Endothelial cell of umbilical vein (primary cell): ENCODE measurements around the gene ELAVL1. TPM values are rescaled to one million over a fixed set of nuclear protein-coding genes. Genes with fewer than 3 reads are reported as not detected.
"Not testable (repeated sequence)": the region's sequence is repeated elsewhere in the genome, so short reads cannot be mapped to it uniquely, and the experiment has no call there.

Experiments used
- BruUV-seq: library from RNA; stranded (reverse); fragments of 400-500 nt; replicated peaks from 2 replicates; lab custom pipeline; 2021; lab: Mats Ljungman, UMichigan
- CTCF ChIA-PET: fragments of 300-600, 350-600 bp; sonication (Branson Sonifier 250); formaldehyde crosslinking; loops from one replicate; lab custom pipeline; 2021; ENCODE audit warnings: antibody characterized with exemption, inconsistent platforms; lab: Charles Lee
- POLR2A ChIA-PET: fragments of 300-600, 350-600 bp; sonication (Branson Sonifier 250); formaldehyde crosslinking; loops from one replicate; lab custom pipeline; 2021; ENCODE audit warnings: antibody characterized with exemption, inconsistent platforms; lab: Charles Lee
- DNase-seq: peaks from one replicate; pipeline ENCODE4 v3.0.0-alpha.2; 2011; ENCODE audit warnings: low read depth, low spot score
- FAIRE-seq: peaks from 2 replicates; lab custom pipeline; 2011; peaks lifted over from hg19 to GRCh38; lab: Jason Lieb, UNC
- H2AFZ ChIP-seq: 2 replicates; pipeline ENCODE4 v1.6.0; 2012; ENCODE audit warnings: low read depth, low read length, control low read depth, inconsistent platforms
- H3K27ac ChIP-seq: 2 replicates; pipeline ENCODE4 v1.5.1; 2011; ENCODE audit warnings: low read depth, mild to moderate bottlenecking, control low read depth, low read length, moderate library complexity; ENCODE audit not compliant: insufficient read depth
- H3K27me3 ChIP-seq, 2 experiments: 2 replicates each; pipeline versions ENCODE4 v1.6.0 to v1.6.1; 2011; ENCODE audit warnings: low read length in 2 of 2, mixed read lengths in 1 of 2; ENCODE audit not compliant: control insufficient read depth in 2 of 2, insufficient read depth in 2 of 2
- H3K36me3 ChIP-seq, 2 experiments: 2 replicates in 1 of 2; 3 replicates in 1 of 2; pipeline ENCODE4 v1.5.1; 2011; ENCODE audit warnings: low read length in 2 of 2, mild to moderate bottlenecking in 1 of 2, moderate library complexity in 1 of 2; ENCODE audit not compliant: control insufficient read depth in 2 of 2, insufficient read depth in 2 of 2; ENCODE audit errors: extremely low read depth in 1 of 2
- H3K4me1 ChIP-seq: 3 replicates; pipeline ENCODE4 v1.5.1; 2011; ENCODE audit warnings: mild to moderate bottlenecking, low read length; ENCODE audit not compliant: control insufficient read depth, insufficient read depth; ENCODE audit errors: extremely low read depth
- H3K4me2 ChIP-seq: 2 replicates; pipeline ENCODE4 v1.6.1; 2011; ENCODE audit warnings: low read length, control low read depth, mixed read lengths; ENCODE audit not compliant: insufficient read depth
- H3K4me3 ChIP-seq, 3 experiments: fragments of 200-600 bp in 1 of 3; sonication (generic), shearing (Covaris generic) in 1 of 3; replicated peaks in 1 of 3; 2 replicates each; pipeline ENCODE4 v1.5.1; 2011 to 2016; ENCODE audit warnings: control low read depth in 3 of 3, low read length in 3 of 3, mild to moderate bottlenecking in 2 of 3, inconsistent platforms in 1 of 3, low read depth in 1 of 3, moderate library complexity in 1 of 3; ENCODE audit not compliant: insufficient read depth in 1 of 3
- H3K79me2 ChIP-seq: 2 replicates; pipeline ENCODE4 v1.6.0; 2012; ENCODE audit warnings: low read length, inconsistent platforms; ENCODE audit not compliant: control insufficient read depth, insufficient read depth
- H3K9ac ChIP-seq: replicated peaks from 2 replicates; pipeline ENCODE3; 2011; ENCODE audit warnings: low read length, control low read depth; ENCODE audit not compliant: insufficient read depth; ENCODE audit errors: extremely low read depth
- H3K9me1 ChIP-seq: replicated peaks from 3 replicates; pipeline ENCODE4 v1.6.0; 2011; ENCODE audit warnings: mild to moderate bottlenecking, low read length; ENCODE audit not compliant: control insufficient read depth, insufficient read depth; ENCODE audit errors: extremely low read depth
- H3K9me3 ChIP-seq: replicated peaks from 2 replicates; pipeline ENCODE4 v1.5.1; 2012; ENCODE audit warnings: low read length, inconsistent platforms; ENCODE audit not compliant: control insufficient read depth, insufficient read depth
- H4K20me1 ChIP-seq: replicated peaks from 2 replicates; pipeline ENCODE3; 2011; ENCODE audit warnings: mild to moderate bottlenecking, low read length; ENCODE audit not compliant: control insufficient read depth, insufficient read depth; ENCODE audit errors: extremely low read depth
- EZH2 ChIP-seq: IDR thresholded peaks from 2 replicates; pipeline ENCODE4 v1.6.1; 2012; ENCODE audit warnings: borderline replicate concordance, low read depth, mild to moderate bottlenecking, moderate library complexity, low read length, inconsistent platforms; ENCODE audit not compliant: severe bottlenecking
- FOS ChIP-seq: IDR thresholded peaks from 2 replicates; pipeline ENCODE4 v1.6.1; 2011; ENCODE audit warnings: mild to moderate bottlenecking, low read length, moderate library complexity, borderline replicate concordance; ENCODE audit not compliant: insufficient read depth
- GATA2 ChIP-seq: IDR thresholded peaks from 2 replicates; pipeline ENCODE4 v1.7.0; 2011; ENCODE audit warnings: low read depth, mild to moderate bottlenecking, moderate library complexity, mixed read lengths, low read length; ENCODE audit not compliant: insufficient read length, insufficient read depth
- JUN ChIP-seq: IDR thresholded peaks from 2 replicates; pipeline ENCODE4 v1.6.1; 2011; ENCODE audit warnings: borderline replicate concordance, low read depth; ENCODE audit not compliant: insufficient read length, insufficient read depth
- MYC ChIP-seq: IDR thresholded peaks from one replicate; pipeline ENCODE4 v1.6.1; 2011; ENCODE audit warnings: mild to moderate bottlenecking, low read depth, low read length
- POLR2A ChIP-seq: IDR thresholded peaks from 2 replicates; pipeline ENCODE4 v1.6.1; 2012; ENCODE audit warnings: low read depth, mild to moderate bottlenecking, control low read depth, low read length
- POLR2AphosphoS5 ChIP-seq: IDR thresholded peaks from 2 replicates; pipeline ENCODE4 v1.6.1; 2012; ENCODE audit warnings: low read depth, mild to moderate bottlenecking, control low read depth, low read length, moderate library complexity; ENCODE audit not compliant: insufficient read depth
- dilution Hi-C: fragments of 300-500 bp; cut with MboI; formaldehyde crosslinking; loops from one replicate; pipeline ENCODE4 v1.15.0; 2019; ENCODE audit warnings: low sequenced_read_pairs; ENCODE audit not compliant: extremely low pct_ligation_motif_present
- intact Hi-C: fragments of 100-400 bp; cut with micrococcal nuclease; formaldehyde crosslinking; loops from one replicate; pipeline ENCODE4 v1.10.0; 2022
- polyA plus RNA-seq, 4 experiments: library from polyadenylated mRNA; depleted of rRNA in 3 of 4; stranded (reverse) in 3 of 4; unstranded in 1 of 4; fragments of >200 nt; gene quantifications; 2 replicates each; pipeline versions ENCODE4 v1.2.1 to v1.2.3, GENCODE V29; 2011 to 2012; ENCODE audit warnings: missing spikeins in 1 of 4
- total RNA-seq: library from RNA; stranded (reverse); gene quantifications from 2 replicates; pipeline ENCODE4 v1.2.3, GENCODE V29; 2021
- TF ChIP-seq, protein P1 (sequence below): IDR thresholded peaks from 2 replicates; pipeline ENCODE4 v1.6.1; 2011; ENCODE audit not compliant: insufficient read depth, insufficient read length
- TF ChIP-seq, protein P2 (sequence below), 2 donors: IDR thresholded peaks; 1 replicate in 1 of 2; 2 replicates in 1 of 2; pipeline ENCODE4 v1.5.1; 2011; ENCODE audit warnings: low read length in 2 of 2, mild to moderate bottlenecking in 2 of 2, moderate library complexity in 2 of 2, control low read depth in 1 of 2, inconsistent platforms in 1 of 2, low read depth in 1 of 2; ENCODE audit not compliant: insufficient read depth in 1 of 2; ENCODE audit errors: extremely low read depth in 1 of 2

ELAVL1 gene
- total and polyA plus RNA-seq, 2 donors (not counting 3 experiments of a cell fraction or from before 2014, with no cell fraction given), result 46.8 to 134 TPM

DNA sequence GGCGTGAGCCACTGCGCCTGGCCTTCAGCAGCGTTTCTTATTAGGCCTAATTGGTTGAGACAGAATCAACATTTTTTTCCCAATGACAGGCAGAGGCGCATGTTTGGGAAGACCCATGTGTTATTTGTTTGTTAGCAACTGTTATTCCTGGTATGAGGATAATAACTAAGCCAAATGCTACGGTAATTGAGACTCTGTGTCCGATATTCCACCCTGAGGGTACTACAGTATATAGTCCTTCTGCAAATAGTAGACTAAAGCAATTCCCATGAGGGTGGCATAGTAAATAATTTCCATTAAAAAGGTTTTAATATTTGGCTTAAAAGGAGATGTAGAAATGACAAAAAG, 28.7 kb upstream of the ELAVL1 start:
- Histone ChIP-seq H2AFZ (no peak overlapping the region), H3K4me1 (no peaks in the 10 kb centered on the region), H3K9me1 (no peaks in the 10 kb centered on the region), H3K27ac (no peak overlapping the region), H3K4me2 (no peak overlapping the region), H3K27me3 (peaks cover 0 to 4% of the 10 kb centered on the region in 2 experiments), H4K20me1 (no peaks in the 10 kb centered on the region), H3K36me3 (no peaks in the 10 kb centered on the region), H3K4me3 (no peak overlapping the region), H3K79me2 (no peaks in the 10 kb centered on the region), H3K9me3 (no peaks in the 10 kb centered on the region), H3K9ac (no peak overlapping the region)
- no peak for TF ChIP-seq JUN
- no peak for TF ChIP-seq POLR2A
- TF ChIP-seq FOS, result no peak
- TF ChIP-seq, protein P1, sequence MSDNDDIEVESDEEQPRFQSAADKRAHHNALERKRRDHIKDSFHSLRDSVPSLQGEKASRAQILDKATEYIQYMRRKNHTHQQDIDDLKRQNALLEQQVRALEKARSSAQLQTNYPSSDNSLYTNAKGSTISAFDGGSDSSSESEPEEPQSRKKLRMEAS, result no peak
- no peak for TF ChIP-seq EZH2
- no peak for TF ChIP-seq GATA2
- TF ChIP-seq, protein P2, sequence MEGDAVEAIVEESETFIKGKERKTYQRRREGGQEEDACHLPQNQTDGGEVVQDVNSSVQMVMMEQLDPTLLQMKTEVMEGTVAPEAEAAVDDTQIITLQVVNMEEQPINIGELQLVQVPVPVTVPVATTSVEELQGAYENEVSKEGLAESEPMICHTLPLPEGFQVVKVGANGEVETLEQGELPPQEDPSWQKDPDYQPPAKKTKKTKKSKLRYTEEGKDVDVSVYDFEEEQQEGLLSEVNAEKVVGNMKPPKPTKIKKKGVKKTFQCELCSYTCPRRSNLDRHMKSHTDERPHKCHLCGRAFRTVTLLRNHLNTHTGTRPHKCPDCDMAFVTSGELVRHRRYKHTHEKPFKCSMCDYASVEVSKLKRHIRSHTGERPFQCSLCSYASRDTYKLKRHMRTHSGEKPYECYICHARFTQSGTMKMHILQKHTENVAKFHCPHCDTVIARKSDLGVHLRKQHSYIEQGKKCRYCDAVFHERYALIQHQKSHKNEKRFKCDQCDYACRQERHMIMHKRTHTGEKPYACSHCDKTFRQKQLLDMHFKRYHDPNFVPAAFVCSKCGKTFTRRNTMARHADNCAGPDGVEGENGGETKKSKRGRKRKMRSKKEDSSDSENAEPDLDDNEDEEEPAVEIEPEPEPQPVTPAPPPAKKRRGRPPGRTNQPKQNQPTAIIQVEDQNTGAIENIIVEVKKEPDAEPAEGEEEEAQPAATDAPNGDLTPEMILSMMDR (IDR thresholded peaks at IDR 0.05; ENCODE audit: extremely low read depth in 1 of 2, insufficient read depth in 1 of 2, low read depth in 1 of 2, low read length in 2 of 2), result no peak
- TF ChIP-seq POLR2AphosphoS5, result no peak
- no peak for TF ChIP-seq MYC
- dilution Hi-C loops (no loop called here), intact Hi-C loops (no loop called here)
- no peak for DNase-seq
- POLR2A ChIA-PET, result no interaction called here
- no peak for FAIRE-seq
- BruUV-seq, result no TSS peak
- CTCF ChIA-PET, result no interaction called here

DNA sequence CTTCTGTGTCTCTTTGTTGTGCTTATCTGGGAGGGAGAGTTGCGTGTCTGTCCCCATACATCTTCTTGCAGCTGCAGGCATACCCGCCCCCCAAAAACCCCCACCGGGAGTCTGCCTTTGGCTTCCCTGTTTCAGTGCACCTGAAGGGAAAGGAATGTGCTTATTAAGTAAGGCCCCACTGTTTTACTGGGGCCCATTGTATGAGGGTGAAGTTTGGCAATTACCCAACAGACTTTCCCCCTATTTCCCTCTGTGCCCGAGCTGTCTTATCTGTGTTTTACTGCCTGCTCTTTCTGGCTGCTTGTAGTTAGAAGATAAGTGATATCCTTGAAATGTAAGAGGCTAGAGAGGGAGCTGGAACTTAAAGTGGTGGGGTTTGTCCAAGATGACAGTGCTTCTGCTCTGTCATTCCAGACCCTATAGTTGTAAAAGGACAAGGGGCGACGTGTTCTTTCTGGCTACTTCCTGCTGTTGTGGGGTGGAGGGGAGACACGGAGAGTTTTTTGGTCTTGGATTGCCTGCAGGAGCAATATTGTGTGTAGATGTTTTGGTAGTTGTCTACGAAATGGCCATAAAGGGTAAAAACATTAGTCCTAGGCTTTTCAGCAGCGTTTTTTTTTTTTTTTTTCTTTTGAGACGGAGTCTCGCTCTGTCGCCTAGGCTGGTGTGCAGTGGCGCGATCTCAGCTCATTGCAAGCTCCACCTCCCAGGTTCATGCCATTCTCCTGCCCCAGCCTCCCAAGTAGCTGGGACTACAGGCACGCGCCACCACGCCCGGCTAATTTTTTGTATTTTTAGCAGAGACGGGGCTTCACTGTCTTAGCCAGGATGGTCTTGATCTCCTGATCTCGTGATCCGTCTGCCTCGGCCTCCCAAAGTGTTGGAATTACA, 28.1 kb upstream of the ELAVL1 start:
- dilution Hi-C loops, H3K4me2 ChIP-seq, H3K27ac ChIP-seq, CTCF ChIA-PET, H3K9me1 ChIP-seq, intact Hi-C loops, FAIRE-seq, BruUV-seq, H2AFZ ChIP-seq, H3K4me3 ChIP-seq, H3K9me3 ChIP-seq, DNase-seq, H3K4me1 ChIP-seq, H3K27me3 ChIP-seq, H3K79me2 ChIP-seq, H4K20me1 ChIP-seq, H3K36me3 ChIP-seq, H3K9ac ChIP-seq, POLR2A ChIA-PET: not testable (repeated sequence)
